GM12878 (cell line): Measurements from ENCODE around the gene ADAMTS2. TPM values are rescaled to one million over a fixed set of nuclear protein-coding genes. Genes with fewer than 3 reads are reported as not detected.

Experiments used
- ATAC-seq: fragments of 200-7000 bp; cut with Tn5 transposase; 3 replicates; pipeline ENCODE4 v1.9.1; 2020; ENCODE audit warnings: mild to moderate bottlenecking, moderate library complexity
- BruUV-seq: library from RNA; stranded (reverse); fragments of 400-500 nt; replicated peaks from 2 replicates; lab custom pipeline; 2021; lab: Mats Ljungman, UMichigan
- CTCF ChIA-PET: fragments of 300-600 bp; sonication (Branson Sonifier 250); formaldehyde crosslinking; extraction: SDS; loops from one replicate; lab custom pipeline; 2021; ENCODE audit warnings: inconsistent platforms; lab: Yijun Ruan, JAX
- POLR2A ChIA-PET: fragments of 350-600 bp; formaldehyde crosslinking; extraction: SDS; loops from one replicate; lab custom pipeline; 2021; ENCODE audit warnings: inconsistent platforms; lab: Charles Lee
- RAD21 ChIA-PET: fragments of 300-600 bp; sonication (Branson Sonifier 250); formaldehyde crosslinking; loops from one replicate; lab custom pipeline; 2023; ENCODE audit warnings: antibody characterized with exemption; ENCODE audit not compliant: unreplicated experiment; lab: Charles Lee
- SMC1A ChIA-PET: fragments of 300-600 bp; sonication (Branson Sonifier 250); formaldehyde crosslinking; loops from one replicate; lab custom pipeline; 2023; ENCODE audit not compliant: unreplicated experiment, uncharacterized antibody; lab: Charles Lee
- DNase-seq: peaks from one replicate; pipeline ENCODE4 v3.0.0-alpha.2; 2011; ENCODE audit warnings: low read depth, low spot score
- FAIRE-seq: peaks from 3 replicates; lab custom pipeline; 2011; peaks lifted over from hg19 to GRCh38; lab: Jason Lieb, UNC
- H2AFZ ChIP-seq: 2 replicates; pipeline ENCODE4 v1.6.0; 2011; ENCODE audit warnings: low read depth, low read length, control low read depth; ENCODE audit not compliant: control insufficient read depth
- H3K27ac ChIP-seq: 2 replicates; pipeline ENCODE4 v1.5.1; 2011; ENCODE audit warnings: control low read depth; ENCODE audit not compliant: control insufficient read depth, insufficient read depth
- H3K27me3 ChIP-seq, 2 experiments: replicated peaks in 1 of 2; 2 replicates each; pipeline versions ENCODE4 v1.6.0 to v1.6.1; 2011; ENCODE audit warnings: low read length in 1 of 2; ENCODE audit not compliant: control insufficient read depth in 2 of 2, insufficient read depth in 2 of 2
- H3K36me3 ChIP-seq, 2 experiments: 2 replicates each; pipeline ENCODE4 v1.5.1; 2011; ENCODE audit warnings: low read length in 1 of 2; ENCODE audit not compliant: control insufficient read depth in 2 of 2, insufficient read depth in 2 of 2
- H3K4me1 ChIP-seq: 2 replicates; pipeline ENCODE4 v1.6.1; 2011; ENCODE audit warnings: mild to moderate bottlenecking, low read length, moderate library complexity, mixed read lengths; ENCODE audit not compliant: control insufficient read depth, insufficient read depth
- H3K4me2 ChIP-seq: 2 replicates; pipeline ENCODE4 v1.6.0; 2011; ENCODE audit warnings: control low read depth; ENCODE audit not compliant: control insufficient read depth, insufficient read depth
- H3K4me3 ChIP-seq: fragments of 200-600 bp; sonication (generic); 2 replicates; pipeline ENCODE4 v1.5.1; 2016
- H3K79me2 ChIP-seq: 2 replicates; pipeline ENCODE4 v1.6.0; 2011; ENCODE audit warnings: low read length; ENCODE audit not compliant: control insufficient read depth, insufficient read depth
- H3K9ac ChIP-seq: 2 replicates; pipeline ENCODE4 v1.8.0; 2011; ENCODE audit warnings: low read length, control low read depth, mixed read lengths; ENCODE audit not compliant: control insufficient read depth, insufficient read depth
- H3K9me3 ChIP-seq: replicated peaks from 3 replicates; pipeline ENCODE4 v1.5.1; 2011; ENCODE audit warnings: mild to moderate bottlenecking, low read length; ENCODE audit not compliant: control insufficient read depth, insufficient read depth
- H4K20me1 ChIP-seq: 2 replicates; pipeline ENCODE4 v1.6.0; 2011; ENCODE audit not compliant: control insufficient read depth, insufficient read depth
- ATF7 ChIP-seq: fragments of 450-650 bp; IDR thresholded peaks from 2 replicates; pipeline ENCODE4 v1.6.1; 2016; ENCODE audit warnings: low read depth, mild to moderate bottlenecking
- ESRRA ChIP-seq: IDR thresholded peaks from 2 replicates; pipeline ENCODE4 v1.6.1; 2012; ENCODE audit warnings: mild to moderate bottlenecking, low read length, improper control_type of control experiment
- FOS ChIP-seq: IDR thresholded peaks from 3 replicates; pipeline ENCODE4 v1.6.1; 2011; ENCODE audit warnings: borderline replicate concordance; ENCODE audit not compliant: insufficient read length; ENCODE audit errors: extremely low read depth
- HDAC6 ChIP-seq: fragments of 200-600 bp; sonication (generic); IDR thresholded peaks from one replicate; pipeline ENCODE4 v1.8.0; 2017; ENCODE audit warnings: antibody characterized with exemption; ENCODE audit not compliant: unreplicated experiment
- NR2F1 ChIP-seq: fragments of 450-650 bp; conservative IDR thresholded peaks from 2 replicates; pipeline ENCODE4 v1.6.1; 2017; ENCODE audit warnings: mild to moderate bottlenecking
- STAT1 ChIP-seq: fragments of 450-650 bp; conservative IDR thresholded peaks from 2 replicates; pipeline ENCODE4 v1.6.1; 2014; ENCODE audit warnings: antibody characterized with exemption, mild to moderate bottlenecking
- ZNF207 ChIP-seq: fragments of 450-650 bp; IDR thresholded peaks from 2 replicates; pipeline ENCODE4 v1.6.1; 2014; ENCODE audit warnings: antibody characterized with exemption, mild to moderate bottlenecking, borderline replicate concordance
- WGBS: methylation state at CpG from one replicate; pipeline ENCODE4 v1.1.6; 2016; ENCODE audit warnings: low lambda C conversion rate; ENCODE audit not compliant: insufficient replicate concordance, insufficient coverage; ENCODE audit errors: missing lambda C conversion rate; 5-methylcytosine and 5-hydroxymethylcytosine counted together
- in situ Hi-C: fragments of 300-500 bp; cut with MboI; formaldehyde crosslinking; loops from 9 replicates; pipeline ENCODE4 v1.14.3; 2018; ENCODE audit warnings: mixed read lengths
- intact Hi-C: fragments of 100-400 bp; cut with micrococcal nuclease; formaldehyde crosslinking; loops from one replicate; pipeline ENCODE4 v1.14.2; 2022; ENCODE audit not compliant: unreplicated experiment
- polyA plus RNA-seq, 11 experiments: library from polyadenylated mRNA; depleted of rRNA in 4 of 11; unstranded in 6 of 11; stranded (reverse) in 5 of 11; fragments of >200 nt; fragmentation: Nextera tagmentation in 4 of 11; fragmentation: Illumina TruSeq in 1 of 11; extraction: Ambion mirVana in 4 of 11; extraction: Trizol in 1 of 11; gene quantifications; 1 replicate in 1 of 11; 2 replicates in 10 of 11; pipeline versions ENCODE4 v1.2.1 to v1.2.3, GENCODE V29; 2011 to 2016; ENCODE audit warnings: inconsistent platforms in 2 of 11, missing spikeins in 2 of 11, low read depth in 1 of 11
- total RNA-seq, 4 experiments: library from RNA; depleted of rRNA in 3 of 4; stranded (reverse); fragments of >200 nt in 3 of 4; fragmentation: Illumina TruSeq in 1 of 4; extraction: Trizol in 1 of 4; gene quantifications; 2 replicates each; pipeline versions ENCODE4 v1.2.1 to v1.2.3, GENCODE V29; 2013 to 2021
- TF ChIP-seq, protein P1 (sequence below): fragments of 150-350 bp; IDR thresholded peaks from 2 replicates; pipeline ENCODE4 v1.6.1; 2014; ENCODE audit warnings: mild to moderate bottlenecking, low read depth, low read length
- TF ChIP-seq, protein P2 (sequence below): fragments of 450-650 bp; IDR thresholded peaks from 2 replicates; pipeline ENCODE4 v1.6.1; 2017; ENCODE audit warnings: mild to moderate bottlenecking, low read depth, inconsistent platforms; ENCODE audit not compliant: poor library complexity, severe bottlenecking
- TF ChIP-seq, protein P3 (sequence below): IDR thresholded peaks from 2 replicates; pipeline ENCODE4 v1.6.1; 2011; ENCODE audit warnings: low read depth, mild to moderate bottlenecking, low read length, moderate library complexity, borderline replicate concordance; ENCODE audit errors: extremely low read depth

Gene ADAMTS2
- total and polyA plus RNA-seq, 10 of the 15 experiments (the other 5 are each of a cell fraction or from before 2014, with no cell fraction given) = 0.03 to 0.05 TPM; not detected in 8

- H4K20me1 ChIP-seq = no peaks in the 10 kb centered on the region
- RAD21 ChIA-PET = no interaction called here
- FAIRE-seq (no peak), DNase-seq (no peak)
- no peaks in the 10 kb centered on the region for H3K36me3 ChIP-seq
- no peaks in the 10 kb centered on the region; the same call in 2 of the 3 replicates for H3K9me3 ChIP-seq
- no peak overlapping the region for H3K9ac ChIP-seq
- intact Hi-C loops = no loop called here
- no peaks in the 10 kb centered on the region for H3K27me3 ChIP-seq
- no peak overlapping the region for H3K4me2 ChIP-seq
- no peaks in the 10 kb centered on the region for H3K4me1 ChIP-seq
- no peaks in the 10 kb centered on the region for H3K79me2 ChIP-seq
- SMC1A ChIA-PET = interaction anchor here (0.6 kb wide), 1 partner anchor 758 kb away, joined by 3 read pairs; no protein-coding TSS in a partner anchor
- in situ Hi-C loops = no loop called here
- BruUV-seq = no TSS peak
- CTCF ChIA-PET = no interaction called here
- no peak for TF ChIP-seq HDAC6
- TF ChIP-seq, all 136 proteins: peak for 0
- Histone ChIP-seq H3K4me3 (no peak overlapping the region), H3K27ac (no peak overlapping the region), H2AFZ (no peak overlapping the region)
- no peak for ATAC-seq
- 35% methylated on average over 7 of the region's 8 CpGs for WGBS
- POLR2A ChIA-PET = no interaction called here
These were observed 13.5 kb downstream of the ADAMTS2 start for GRCh38 chr5:179331591-179332375.

GRCh38 chr5:179330186-179330900 lies 14.9 kb downstream of the ADAMTS2 start:
- Histone ChIP-seq H3K4me1 (no peaks in the 10 kb centered on the region), H3K79me2 (no peaks in the 10 kb centered on the region), H3K9ac (no peak overlapping the region), H3K9me3 (no peaks in the 10 kb centered on the region; the same call in 2 of the 3 replicates), H3K27ac (no peak overlapping the region), H2AFZ (no peak overlapping the region), H3K27me3 (no peaks in the 10 kb centered on the region), H4K20me1 (no peaks in the 10 kb centered on the region), H3K36me3 (no peaks in the 10 kb centered on the region), H3K4me2 (no peak overlapping the region), H3K4me3 (no peak overlapping the region)
- no peak for ATAC-seq
- 26% methylated on average over 13 of the region's 13 CpGs for WGBS
- ChIA-PET RAD21 (no interaction called here), CTCF (no interaction called here), SMC1A (no interaction called here), POLR2A (no interaction called here)
- in situ Hi-C loops (no loop called here), intact Hi-C loops (no loop called here)
- DNase-seq = no peak
- no peak for FAIRE-seq
- no TSS peak for BruUV-seq
- TF ChIP-seq ZNF207 (no peak), ATF7 (no peak), ESRRA (no peak), STAT1 (no peak), FOS (no peak), NR2F1 (no peak)
- TF ChIP-seq, protein P1, sequence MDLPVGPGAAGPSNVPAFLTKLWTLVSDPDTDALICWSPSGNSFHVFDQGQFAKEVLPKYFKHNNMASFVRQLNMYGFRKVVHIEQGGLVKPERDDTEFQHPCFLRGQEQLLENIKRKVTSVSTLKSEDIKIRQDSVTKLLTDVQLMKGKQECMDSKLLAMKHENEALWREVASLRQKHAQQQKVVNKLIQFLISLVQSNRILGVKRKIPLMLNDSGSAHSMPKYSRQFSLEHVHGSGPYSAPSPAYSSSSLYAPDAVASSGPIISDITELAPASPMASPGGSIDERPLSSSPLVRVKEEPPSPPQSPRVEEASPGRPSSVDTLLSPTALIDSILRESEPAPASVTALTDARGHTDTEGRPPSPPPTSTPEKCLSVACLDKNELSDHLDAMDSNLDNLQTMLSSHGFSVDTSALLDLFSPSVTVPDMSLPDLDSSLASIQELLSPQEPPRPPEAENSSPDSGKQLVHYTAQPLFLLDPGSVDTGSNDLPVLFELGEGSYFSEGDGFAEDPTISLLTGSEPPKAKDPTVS = no peak
- TF ChIP-seq, protein P2, sequence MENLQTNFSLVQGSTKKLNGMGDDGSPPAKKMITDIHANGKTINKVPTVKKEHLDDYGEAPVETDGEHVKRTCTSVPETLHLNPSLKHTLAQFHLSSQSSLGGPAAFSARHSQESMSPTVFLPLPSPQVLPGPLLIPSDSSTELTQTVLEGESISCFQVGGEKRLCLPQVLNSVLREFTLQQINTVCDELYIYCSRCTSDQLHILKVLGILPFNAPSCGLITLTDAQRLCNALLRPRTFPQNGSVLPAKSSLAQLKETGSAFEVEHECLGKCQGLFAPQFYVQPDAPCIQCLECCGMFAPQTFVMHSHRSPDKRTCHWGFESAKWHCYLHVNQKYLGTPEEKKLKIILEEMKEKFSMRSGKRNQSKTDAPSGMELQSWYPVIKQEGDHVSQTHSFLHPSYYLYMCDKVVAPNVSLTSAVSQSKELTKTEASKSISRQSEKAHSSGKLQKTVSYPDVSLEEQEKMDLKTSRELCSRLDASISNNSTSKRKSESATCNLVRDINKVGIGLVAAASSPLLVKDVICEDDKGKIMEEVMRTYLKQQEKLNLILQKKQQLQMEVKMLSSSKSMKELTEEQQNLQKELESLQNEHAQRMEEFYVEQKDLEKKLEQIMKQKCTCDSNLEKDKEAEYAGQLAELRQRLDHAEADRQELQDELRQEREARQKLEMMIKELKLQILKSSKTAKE = no peak
- TF ChIP-seq, protein P3, sequence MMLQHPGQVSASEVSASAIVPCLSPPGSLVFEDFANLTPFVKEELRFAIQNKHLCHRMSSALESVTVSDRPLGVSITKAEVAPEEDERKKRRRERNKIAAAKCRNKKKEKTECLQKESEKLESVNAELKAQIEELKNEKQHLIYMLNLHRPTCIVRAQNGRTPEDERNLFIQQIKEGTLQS = no peak
